HepG2 (cell line): Measurements from ENCODE around the gene MBLAC1. TPM values are rescaled to one million over a fixed set of nuclear protein-coding genes. Genes with fewer than 3 reads are reported as not detected.

Experiments used
- BCLAF1 ChIP-seq: fragments of 450-650 bp; IDR thresholded peaks from 2 replicates; pipeline ENCODE4 v1.6.1; 2017; ENCODE audit warnings: mild to moderate bottlenecking
- FOSL1 ChIP-seq: sonication (generic); formaldehyde crosslinking; IDR thresholded peaks from 2 replicates; pipeline ENCODE4 v1.9.0; 2021; ENCODE audit warnings: missing genetic modification reagents, borderline replicate concordance
- GZF1 ChIP-seq: sonication (generic); formaldehyde crosslinking; IDR thresholded peaks from 2 replicates; pipeline ENCODE4 v1.5.1; 2020; ENCODE audit warnings: mild to moderate bottlenecking, missing genetic modification reagents
- IRF2 ChIP-seq: IDR thresholded peaks from 2 replicates; pipeline ENCODE4 v1.6.1; 2018; ENCODE audit warnings: missing genetic modification reagents, missing compliant biosample characterization
- MED8 ChIP-seq: sonication (generic); formaldehyde crosslinking; IDR thresholded peaks from 2 replicates; pipeline ENCODE4 v1.8.1; 2023; ENCODE audit warnings: mild to moderate bottlenecking, missing genetic modification reagents; ENCODE audit not compliant: insufficient replicate concordance
- MIER2 ChIP-seq: IDR thresholded peaks from 2 replicates; pipeline ENCODE4 v1.6.1; 2016; ENCODE audit warnings: missing biosample characterization, missing genetic modification reagents
- MTA1 ChIP-seq: sonication (generic); formaldehyde crosslinking; IDR thresholded peaks from 2 replicates; pipeline ENCODE4 v1.4.0; 2020; ENCODE audit warnings: missing genetic modification reagents, mild to moderate bottlenecking, borderline replicate concordance
- MXD4 ChIP-seq: IDR thresholded peaks from 2 replicates; pipeline ENCODE4 v1.6.1; 2016; ENCODE audit warnings: mild to moderate bottlenecking, missing biosample characterization, missing genetic modification reagents
- MZF1 ChIP-seq: sonication (generic); formaldehyde crosslinking; IDR thresholded peaks from 2 replicates; pipeline ENCODE4 v1.8.1; 2023; ENCODE audit warnings: mild to moderate bottlenecking, missing genetic modification reagents, borderline replicate concordance
- NR0B2 ChIP-seq: sonication (generic); formaldehyde crosslinking; IDR thresholded peaks from 2 replicates; pipeline ENCODE4 v1.4.0; 2020; ENCODE audit warnings: mild to moderate bottlenecking, missing genetic modification reagents
- SATB2 ChIP-seq: sonication (generic); formaldehyde crosslinking; IDR thresholded peaks from 2 replicates; pipeline ENCODE4 v1.5.0; 2020; ENCODE audit warnings: missing genetic modification reagents
- SMYD3 ChIP-seq: sonication (generic); formaldehyde crosslinking; IDR thresholded peaks from 2 replicates; pipeline ENCODE4 v1.8.1; 2023; ENCODE audit warnings: mild to moderate bottlenecking, missing genetic modification reagents
- ZNF17 ChIP-seq: sonication (generic); formaldehyde crosslinking; IDR thresholded peaks from 2 replicates; pipeline ENCODE4 v1.5.0; 2020; ENCODE audit warnings: mild to moderate bottlenecking, missing genetic modification reagents
- ZNF180 ChIP-seq: sonication (generic); formaldehyde crosslinking; IDR thresholded peaks from 2 replicates; pipeline ENCODE4 v1.4.0; 2020; ENCODE audit warnings: low read depth, missing genetic modification reagents, borderline replicate concordance
- ZNF234 ChIP-seq: sonication (generic); formaldehyde crosslinking; conservative IDR thresholded peaks from 2 replicates; pipeline ENCODE4 v1.5.1; 2020; ENCODE audit warnings: mild to moderate bottlenecking, missing genetic modification reagents
- ZNF256 ChIP-seq: sonication (generic); formaldehyde crosslinking; conservative IDR thresholded peaks from 2 replicates; pipeline ENCODE4 v1.4.0; 2020; ENCODE audit warnings: missing genetic modification reagents
- ZNF362 ChIP-seq: sonication (generic); formaldehyde crosslinking; IDR thresholded peaks from 2 replicates; pipeline ENCODE4 v1.4.0; 2020; ENCODE audit warnings: missing genetic modification reagents, mild to moderate bottlenecking, borderline replicate concordance
- ZNF431 ChIP-seq: sonication (generic); formaldehyde crosslinking; IDR thresholded peaks from 2 replicates; pipeline ENCODE4 v1.9.0; 2022; ENCODE audit warnings: missing genetic modification reagents, low read depth, mild to moderate bottlenecking, borderline replicate concordance
- ZNF543 ChIP-seq: sonication (generic); formaldehyde crosslinking; IDR thresholded peaks from 2 replicates; pipeline ENCODE4 v1.4.0; 2020; ENCODE audit warnings: mild to moderate bottlenecking, missing genetic modification reagents
- ZNF790 ChIP-seq: sonication (generic); formaldehyde crosslinking; IDR thresholded peaks from 2 replicates; pipeline ENCODE4 v1.8.0; 2022; ENCODE audit warnings: missing genetic modification reagents, mild to moderate bottlenecking, borderline replicate concordance
- ZNF83 ChIP-seq: sonication (generic); formaldehyde crosslinking; IDR thresholded peaks from 2 replicates; pipeline ENCODE4 v1.4.0; 2020; ENCODE audit warnings: missing genetic modification reagents, mild to moderate bottlenecking, borderline replicate concordance
- ZNF883 ChIP-seq: sonication (generic); formaldehyde crosslinking; IDR thresholded peaks from 2 replicates; pipeline ENCODE4 v1.5.1; 2020; ENCODE audit warnings: mild to moderate bottlenecking, missing genetic modification reagents; ENCODE audit errors: not compliant biosample characterization
- ZSCAN5A ChIP-seq: sonication (generic); formaldehyde crosslinking; IDR thresholded peaks from 2 replicates; pipeline ENCODE4 v1.8.0; 2022; ENCODE audit warnings: mild to moderate bottlenecking, missing genetic modification reagents, borderline replicate concordance
- polyA plus RNA-seq, 8 experiments: library from polyadenylated mRNA; depleted of rRNA in 3 of 8; stranded (reverse) in 7 of 8; unstranded in 1 of 8; fragments of >200 nt; fragmentation: Illumina TruSeq in 4 of 8; extraction: Trizol in 4 of 8; gene quantifications; 2 replicates each; pipeline versions ENCODE4 v1.2.1 to v1.2.3, GENCODE V29; 2011 to 2016; ENCODE audit warnings: low read depth in 4 of 8, missing spikeins in 1 of 8, mixed read lengths in 1 of 8; ENCODE audit not compliant: insufficient read depth in 1 of 8
- total RNA-seq, 5 experiments: library from RNA; depleted of rRNA; stranded (reverse); fragments of >200 nt; fragmentation: Illumina TruSeq; extraction: Trizol; gene quantifications; 2 replicates each; pipeline ENCODE4 v1.2.3, GENCODE V29; 2016; ENCODE audit warnings: low read depth in 1 of 5

MBLAC1 gene
- total and polyA plus RNA-seq, 2 of the 13 experiments (the other 11 are each of a cell fraction or from before 2014, with no cell fraction given), result 0.79 to 2.1 TPM

GRCh38 chr7:100088621-100089457 lies 37.9 kb upstream of the MBLAC1 start, which contains the start of gene COPS6 (continued):
- TF ChIP-seq BCLAF1, result no peak
- TF ChIP-seq ZNF362, result peak; percentile 37; the same call in 1 of the 2 replicates
- peak; percentile 88 for TF ChIP-seq NR0B2
- TF ChIP-seq ZNF234 (CRISPR knock-in tag), result peak; percentile 58; the same call in 1 of the 2 replicates
- peak; percentile 92 for TF ChIP-seq ZNF543
- no peak; the same call in 1 of the 2 replicates for TF ChIP-seq MIER2
- TF ChIP-seq SMYD3, result peak; percentile 76
- peak; percentile 91 for TF ChIP-seq SATB2
- TF ChIP-seq ZSCAN5A, result peak; percentile 42; the same call in 1 of the 2 replicates
- peak; percentile 87; the same call in 1 of the 2 replicates for TF ChIP-seq ZNF83 (CRISPR knock-in tag)
- TF ChIP-seq MXD4, result peak; percentile 97
- TF ChIP-seq ZNF883 (CRISPR knock-in tag), result peak; percentile 97
- 0 out of 2 replicates have a peak, but pooled peaks have one; percentile 7 for TF ChIP-seq ZNF256 (CRISPR knock-in tag)
- TF ChIP-seq GZF1 (CRISPR knock-in tag), result peak; percentile 90; the same call in 1 of the 2 replicates
- TF ChIP-seq FOSL1 (CRISPR knock-in tag), result no peak
- no peak for TF ChIP-seq ZNF180 (CRISPR knock-in tag)
- TF ChIP-seq ZNF431 (CRISPR knock-in tag), result peak; percentile 94; the same call in 1 of the 2 replicates
- TF ChIP-seq MED8 (CRISPR knock-in tag), result peak; percentile 95
- TF ChIP-seq IRF2 (CRISPR knock-in tag), result peak; percentile 83; the same call in 1 of the 2 replicates
- TF ChIP-seq MTA1 (CRISPR knock-in tag), result peak; percentile 82; the same call in 1 of the 2 replicates
- TF ChIP-seq ZNF17 (CRISPR knock-in tag), result no peak
- TF ChIP-seq MZF1 (CRISPR knock-in tag), result 0 out of 2 replicates have a peak, but pooled peaks have one; percentile 47
- TF ChIP-seq ZNF790, result peak; percentile 48; the same call in 1 of the 2 replicates
